ENCODE results near the gene ACSF3. TPM values are rescaled to one million over a fixed set of nuclear protein-coding genes. Genes with fewer than 3 reads are reported as not detected.

The ACSF3 gene
- polyA plus RNA-seq, 1 donor from 2014 or later: 20.8 TPM

DNA sequence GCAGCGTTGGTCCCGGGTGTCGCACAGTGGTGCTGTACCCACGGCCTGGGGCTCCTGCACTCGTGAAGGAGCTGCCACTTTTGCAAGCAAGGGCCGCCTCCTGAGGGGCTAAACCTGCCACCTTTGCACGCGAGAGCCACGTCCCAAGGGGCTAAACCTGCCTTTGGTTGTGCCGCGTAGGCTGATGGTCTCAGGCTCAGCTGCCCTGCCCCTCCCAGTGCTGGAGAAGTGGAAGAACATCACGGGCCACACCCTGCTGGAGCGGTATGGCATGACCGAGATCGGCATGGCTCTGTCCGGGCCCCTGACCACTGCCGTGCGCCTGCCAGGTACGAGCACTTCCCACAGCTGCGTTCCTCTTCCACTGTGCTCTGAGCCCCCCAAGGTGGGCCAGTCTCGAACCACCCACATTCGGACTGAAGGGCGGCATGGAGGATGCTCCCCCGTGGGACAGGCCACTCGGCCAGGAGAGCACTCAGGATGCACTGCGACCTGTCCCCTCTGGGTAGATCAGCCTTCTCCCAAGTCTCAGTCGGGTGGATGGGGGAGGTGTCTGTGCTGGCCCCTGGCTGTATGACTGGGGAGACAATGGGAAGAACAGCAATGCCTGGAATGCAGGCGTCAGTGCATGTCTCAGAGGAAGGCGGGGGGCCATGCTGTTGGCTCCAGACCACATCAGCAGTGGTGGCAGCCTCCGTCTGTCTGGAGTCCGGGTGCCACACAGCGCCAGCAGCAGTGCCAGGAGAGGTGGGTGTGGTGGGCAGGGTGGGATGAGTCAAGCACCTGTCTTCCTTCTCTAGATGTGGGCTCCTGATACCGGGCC is 20.7 kb downstream of the ACSF3 start:
- TF ChIP-seq RAD21 (conservative IDR thresholded peaks at IDR 0.05) (no peak), POLR2AphosphoS5 (IDR thresholded peaks at IDR 0.05) (no peak), EP300 (conservative IDR thresholded peaks at IDR 0.05; ENCODE audit: poor library complexity, severe bottlenecking) (no peak), EZH2 (IDR thresholded peaks at IDR 0.05; ENCODE audit: borderline replicate concordance, insufficient read depth, low read length, poor library complexity, severe bottlenecking) (no peak), MXI1 (conservative IDR thresholded peaks at IDR 0.05; ENCODE audit: poor library complexity, severe bottlenecking) (no peak), SMC3 (conservative IDR thresholded peaks at IDR 0.05; ENCODE audit: poor library complexity) (no peak), CTCF (IDR thresholded peaks at IDR 0.05; ENCODE audit: poor library complexity, severe bottlenecking) (no peak), TAF1 (IDR thresholded peaks at IDR 0.05; ENCODE audit: low read depth) (no peak)
- TF ChIP-seq, protein P1, sequence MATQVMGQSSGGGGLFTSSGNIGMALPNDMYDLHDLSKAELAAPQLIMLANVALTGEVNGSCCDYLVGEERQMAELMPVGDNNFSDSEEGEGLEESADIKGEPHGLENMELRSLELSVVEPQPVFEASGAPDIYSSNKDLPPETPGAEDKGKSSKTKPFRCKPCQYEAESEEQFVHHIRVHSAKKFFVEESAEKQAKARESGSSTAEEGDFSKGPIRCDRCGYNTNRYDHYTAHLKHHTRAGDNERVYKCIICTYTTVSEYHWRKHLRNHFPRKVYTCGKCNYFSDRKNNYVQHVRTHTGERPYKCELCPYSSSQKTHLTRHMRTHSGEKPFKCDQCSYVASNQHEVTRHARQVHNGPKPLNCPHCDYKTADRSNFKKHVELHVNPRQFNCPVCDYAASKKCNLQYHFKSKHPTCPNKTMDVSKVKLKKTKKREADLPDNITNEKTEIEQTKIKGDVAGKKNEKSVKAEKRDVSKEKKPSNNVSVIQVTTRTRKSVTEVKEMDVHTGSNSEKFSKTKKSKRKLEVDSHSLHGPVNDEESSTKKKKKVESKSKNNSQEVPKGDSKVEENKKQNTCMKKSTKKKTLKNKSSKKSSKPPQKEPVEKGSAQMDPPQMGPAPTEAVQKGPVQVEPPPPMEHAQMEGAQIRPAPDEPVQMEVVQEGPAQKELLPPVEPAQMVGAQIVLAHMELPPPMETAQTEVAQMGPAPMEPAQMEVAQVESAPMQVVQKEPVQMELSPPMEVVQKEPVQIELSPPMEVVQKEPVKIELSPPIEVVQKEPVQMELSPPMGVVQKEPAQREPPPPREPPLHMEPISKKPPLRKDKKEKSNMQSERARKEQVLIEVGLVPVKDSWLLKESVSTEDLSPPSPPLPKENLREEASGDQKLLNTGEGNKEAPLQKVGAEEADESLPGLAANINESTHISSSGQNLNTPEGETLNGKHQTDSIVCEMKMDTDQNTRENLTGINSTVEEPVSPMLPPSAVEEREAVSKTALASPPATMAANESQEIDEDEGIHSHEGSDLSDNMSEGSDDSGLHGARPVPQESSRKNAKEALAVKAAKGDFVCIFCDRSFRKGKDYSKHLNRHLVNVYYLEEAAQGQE (IDR thresholded peaks at IDR 0.05; ENCODE audit: borderline replicate concordance): no peak
- Histone ChIP-seq H3K9ac (ENCODE audit: low read length) (no peak overlapping the region), H3K9me2 (ENCODE audit: insufficient read depth, low read length) (no peaks in the 10 kb centered on the region), H4K20me1 (ENCODE audit: insufficient read depth) (no peaks in the 10 kb centered on the region), H3K9me3 (ENCODE audit: low read length) (no peaks in the 10 kb centered on the region), H3K36me3 (ENCODE audit: insufficient read depth, low read length) (no peaks in the 10 kb centered on the region), H3K4me3 (ENCODE audit: low read length) (no peak overlapping the region), H3K4me2 (ENCODE audit: low read length) (no peak overlapping the region), H3K79me2 (replicated peaks; ENCODE audit: insufficient read depth, low read length) (peaks cover 3% of the 10 kb centered on the region), H3K27me3 (ENCODE audit: insufficient read depth, low read depth, low read length) (no peaks in the 10 kb centered on the region), H3F3A (ENCODE audit: insufficient read depth, low read length, poor library complexity, severe bottlenecking) (no peaks in the 10 kb centered on the region), H3K27ac (ENCODE audit: low read length) (no peak overlapping the region), H2AFZ (ENCODE audit: low read depth, low read length) (no peak overlapping the region)

DNA sequence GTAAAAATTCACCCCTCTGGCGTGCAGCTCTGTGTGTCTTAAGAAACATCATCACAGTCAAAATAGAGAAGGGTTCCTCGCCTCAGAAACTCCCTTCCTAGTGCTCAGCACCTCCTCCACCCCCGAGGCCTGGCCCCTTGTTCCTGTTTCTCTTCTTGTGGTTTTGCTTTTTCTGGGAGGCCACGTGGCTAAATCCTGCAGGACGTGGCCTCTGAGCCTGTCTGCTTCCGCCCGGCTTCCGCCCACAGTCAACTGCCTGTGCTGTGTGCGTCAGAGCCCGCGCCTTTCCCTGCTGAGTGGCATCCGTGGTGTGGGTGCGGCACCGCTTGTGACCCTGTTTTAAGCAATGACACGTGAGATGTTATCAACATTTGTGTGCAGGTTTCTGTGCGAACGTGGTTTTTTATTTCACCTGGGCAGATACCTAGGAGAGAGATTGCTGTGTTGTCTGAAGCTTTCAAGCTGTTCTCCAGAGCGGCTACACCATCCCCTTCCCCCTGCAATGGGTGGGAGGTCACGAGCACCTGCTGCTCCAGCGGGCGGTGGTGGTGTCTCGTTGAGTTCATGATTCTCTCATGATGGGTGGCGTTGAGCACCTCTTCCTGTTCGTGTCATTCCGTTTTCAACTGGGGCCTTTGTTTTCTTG is 21.7 kb downstream of the ACSF3 start:
- Histone ChIP-seq H3K9ac (ENCODE audit: low read length) (no peak overlapping the region), H3K9me2 (ENCODE audit: insufficient read depth, low read length) (no peaks in the 10 kb centered on the region), H3K4me2 (ENCODE audit: low read length) (no peak overlapping the region), H3K36me3 (ENCODE audit: insufficient read depth, low read length) (no peaks in the 10 kb centered on the region), H3K9me3 (ENCODE audit: low read length) (no peaks in the 10 kb centered on the region), H3K27me3 (ENCODE audit: insufficient read depth, low read depth, low read length) (no peaks in the 10 kb centered on the region), H2AFZ (ENCODE audit: low read depth, low read length) (no peak overlapping the region), H3K4me3 (ENCODE audit: low read length) (no peak overlapping the region), H3F3A (ENCODE audit: insufficient read depth, low read length, poor library complexity, severe bottlenecking) (no peaks in the 10 kb centered on the region), H4K20me1 (ENCODE audit: insufficient read depth) (no peaks in the 10 kb centered on the region), H3K79me2 (replicated peaks; ENCODE audit: insufficient read depth, low read length) (no peaks in the 10 kb centered on the region), H3K27ac (ENCODE audit: low read length) (no peak overlapping the region)
- TF ChIP-seq EP300 (conservative IDR thresholded peaks at IDR 0.05; ENCODE audit: poor library complexity, severe bottlenecking) (no peak), SMC3 (conservative IDR thresholded peaks at IDR 0.05; ENCODE audit: poor library complexity) (no peak), EZH2 (IDR thresholded peaks at IDR 0.05; ENCODE audit: borderline replicate concordance, insufficient read depth, low read length, poor library complexity, severe bottlenecking) (no peak), RAD21 (conservative IDR thresholded peaks at IDR 0.05) (no peak), CTCF (IDR thresholded peaks at IDR 0.05; ENCODE audit: poor library complexity, severe bottlenecking) (no peak), POLR2AphosphoS5 (IDR thresholded peaks at IDR 0.05) (no peak), MXI1 (conservative IDR thresholded peaks at IDR 0.05; ENCODE audit: poor library complexity, severe bottlenecking) (no peak), TAF1 (IDR thresholded peaks at IDR 0.05; ENCODE audit: low read depth) (no peak)
- TF ChIP-seq, protein P1 (IDR thresholded peaks at IDR 0.05; ENCODE audit: borderline replicate concordance): no peak

All from neural cell (in vitro differentiated cells).